Activated T-helper 1 cell treated with anti-CD3 and anti-CD28 coated beads, Interleukin-2, amount 50 U/mL, for 16 hours (primary cell): ENCODE measurements around the gene MYOZ3.

Experiments
- DNase-seq, 2 donors: peaks; one replicate each; pipeline ENCODE4 v3.0.0-alpha.2; 2020; ENCODE audit warnings: low read depth in 1 of 2, low spot score in 1 of 2

The MYOZ3 gene, protein sequence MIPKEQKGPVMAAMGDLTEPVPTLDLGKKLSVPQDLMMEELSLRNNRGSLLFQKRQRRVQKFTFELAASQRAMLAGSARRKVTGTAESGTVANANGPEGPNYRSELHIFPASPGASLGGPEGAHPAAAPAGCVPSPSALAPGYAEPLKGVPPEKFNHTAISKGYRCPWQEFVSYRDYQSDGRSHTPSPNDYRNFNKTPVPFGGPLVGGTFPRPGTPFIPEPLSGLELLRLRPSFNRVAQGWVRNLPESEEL

DNA sequence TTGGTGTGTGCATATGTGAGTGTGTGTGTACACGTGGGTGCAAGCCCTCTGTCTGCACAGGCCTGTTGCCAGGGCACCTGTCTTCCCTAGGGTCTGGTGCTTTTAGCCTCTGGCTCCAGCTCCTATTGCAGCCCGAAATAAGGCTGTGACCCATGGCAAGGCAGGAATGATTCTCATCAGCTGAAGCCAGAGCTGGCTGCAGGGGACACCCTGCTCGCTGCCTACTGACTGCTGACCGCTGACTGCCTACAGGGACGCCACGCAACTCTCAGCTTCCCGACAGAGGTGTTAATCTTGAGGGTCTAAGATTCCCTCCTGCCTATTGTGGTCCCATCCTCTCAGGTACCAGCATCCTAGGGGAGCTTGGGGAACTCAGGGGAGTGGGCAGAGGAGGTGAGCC lies at the start of gene MYOZ3:
MYOZ3 (plus strand) TSS at position 166 of the 400 bp plus-strand sequence. CDS start 1,691 bp downstream, outside the sequence.
- no peak for DNase-seq

DNA sequence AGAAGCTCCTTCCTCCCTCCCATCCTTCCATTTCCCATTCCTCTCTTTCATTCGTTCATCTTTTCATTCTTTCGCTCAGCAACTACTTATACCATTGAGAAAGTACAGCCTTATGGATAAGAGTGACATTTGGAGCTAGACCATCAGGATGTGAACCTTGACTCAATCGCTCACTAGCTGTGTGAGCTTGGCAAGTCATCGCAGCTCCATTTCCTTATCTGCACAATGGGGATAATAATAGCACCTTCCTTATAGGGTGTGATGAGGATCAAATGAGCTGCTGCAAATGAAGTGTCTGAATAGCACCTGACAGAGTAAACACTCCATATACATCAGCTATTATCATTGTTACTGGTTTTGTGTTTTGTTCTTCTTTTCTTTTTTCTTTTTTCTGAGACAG lies 48.6 kb upstream of the MYOZ3 start:
- DNase-seq, result no peak

DNA sequence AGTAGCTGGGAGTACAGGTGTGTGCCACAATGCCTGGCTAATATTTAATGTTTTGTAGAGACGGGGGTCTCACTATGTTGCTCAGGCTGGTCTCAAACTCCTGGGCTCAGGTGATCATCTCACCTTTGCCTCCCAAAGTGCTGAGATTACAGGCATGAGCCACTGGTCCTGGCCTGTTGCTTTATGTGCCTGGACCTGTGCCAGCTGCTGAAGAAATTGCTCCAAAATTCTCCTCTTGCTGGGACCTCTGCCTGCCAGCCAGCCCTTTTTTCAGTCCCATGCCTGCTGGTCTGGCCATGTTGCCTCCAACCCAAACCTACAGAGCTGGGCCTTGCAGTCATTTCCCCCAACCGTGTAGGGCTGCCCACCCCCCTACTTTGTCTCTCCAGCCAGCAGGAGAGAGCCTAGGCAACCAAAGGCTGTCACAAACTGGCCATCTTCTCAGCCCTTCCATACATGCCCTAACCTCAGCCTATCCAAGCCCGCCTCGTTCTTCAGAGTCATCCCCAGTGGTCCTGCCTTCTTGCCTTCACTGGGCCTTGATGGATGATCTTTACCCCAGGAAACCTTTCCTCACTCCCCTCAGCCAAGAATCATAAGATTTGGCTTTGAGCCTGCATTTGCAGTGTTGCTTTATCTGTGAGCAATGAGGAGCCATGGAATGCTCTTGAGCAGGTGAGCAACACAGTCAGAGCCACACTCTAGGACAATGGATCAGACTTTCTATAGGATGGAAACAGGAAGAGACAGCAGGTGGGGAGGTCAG lies 48.0 kb upstream of the MYOZ3 start:
- DNase-seq, result no peak

DNA sequence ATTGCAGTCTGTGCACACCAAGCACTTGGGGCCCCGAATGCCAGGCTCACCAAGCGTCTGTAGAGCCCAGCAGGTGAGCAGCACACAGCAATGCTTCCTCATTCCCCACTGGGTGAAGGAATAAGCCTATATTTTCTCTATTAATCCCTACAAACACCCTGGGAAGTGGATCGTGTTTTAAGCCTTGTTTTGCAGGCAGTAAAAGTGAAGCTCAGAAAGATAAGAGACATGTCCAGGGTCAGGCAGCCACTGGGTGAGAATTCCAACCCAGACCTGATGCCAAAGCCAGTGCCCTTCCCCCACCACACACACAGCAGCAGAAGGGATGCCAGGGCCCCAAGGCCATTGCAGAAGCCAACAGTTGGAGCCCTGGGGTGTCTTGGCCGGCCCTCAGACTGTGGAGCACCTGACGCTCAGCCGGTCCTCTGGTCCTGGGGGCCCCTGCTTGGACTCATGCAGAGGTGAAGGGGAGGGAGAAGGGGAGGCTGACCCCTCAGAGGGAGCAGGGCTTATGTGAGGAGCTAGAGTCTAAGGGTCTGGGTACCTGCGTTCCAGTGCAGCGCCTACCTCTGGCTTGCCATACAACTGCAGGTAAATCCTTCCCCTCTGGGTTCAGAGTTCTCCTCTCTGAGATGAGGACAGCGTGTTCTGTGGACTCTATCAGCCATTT lies 46.9 kb upstream of the MYOZ3 start:
- DNase-seq, result no peak

DNA sequence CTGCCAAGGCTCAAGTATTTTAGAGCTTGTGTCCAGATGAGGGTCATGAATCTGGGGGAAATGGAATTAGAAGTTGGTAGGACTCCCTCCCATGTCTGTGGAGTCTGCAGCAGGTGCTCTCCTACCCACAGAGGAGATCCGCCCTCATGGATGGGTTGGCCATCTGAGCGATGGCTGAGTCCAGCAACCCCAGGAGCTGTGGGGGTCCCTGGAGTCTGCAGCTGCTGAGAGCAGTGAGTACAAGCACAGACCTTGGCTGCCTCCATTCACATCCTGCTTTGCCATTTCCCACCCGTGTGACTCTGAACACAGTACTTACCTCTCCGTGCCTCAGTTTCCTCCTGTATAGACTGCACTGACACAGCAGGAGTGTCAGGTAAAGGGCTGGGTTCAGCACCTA lies 46.4 kb upstream of the MYOZ3 start:
- DNase-seq, result no peak

DNA sequence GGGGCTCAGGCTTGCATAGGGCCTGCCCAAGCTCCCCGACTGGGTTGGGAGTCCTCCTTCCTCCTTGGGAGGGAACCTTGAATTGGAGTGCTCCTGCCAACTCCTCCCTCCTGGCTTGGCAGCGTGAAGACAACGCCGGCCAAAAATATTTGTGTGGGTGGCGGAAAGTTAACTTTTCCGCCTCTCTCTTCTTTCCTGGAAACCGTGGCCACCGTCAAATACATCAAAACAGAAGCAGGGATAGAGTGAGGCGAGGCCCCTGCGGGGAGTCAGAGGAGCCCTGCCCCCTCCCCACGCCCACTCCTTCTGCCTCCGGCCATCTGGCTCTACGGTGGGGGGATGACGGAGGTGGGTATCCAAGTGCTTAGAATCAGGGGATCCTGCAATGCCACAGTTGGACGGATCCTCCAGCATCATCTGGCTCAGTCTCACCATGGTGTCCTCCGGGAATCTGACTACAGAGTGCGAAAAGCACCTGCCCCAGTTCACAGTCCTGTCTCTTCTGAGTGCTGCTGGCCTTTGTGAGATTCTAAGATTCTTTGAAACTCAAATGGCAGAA lies 45.8 kb upstream of the MYOZ3 start:
- DNase-seq, result no peak

DNA sequence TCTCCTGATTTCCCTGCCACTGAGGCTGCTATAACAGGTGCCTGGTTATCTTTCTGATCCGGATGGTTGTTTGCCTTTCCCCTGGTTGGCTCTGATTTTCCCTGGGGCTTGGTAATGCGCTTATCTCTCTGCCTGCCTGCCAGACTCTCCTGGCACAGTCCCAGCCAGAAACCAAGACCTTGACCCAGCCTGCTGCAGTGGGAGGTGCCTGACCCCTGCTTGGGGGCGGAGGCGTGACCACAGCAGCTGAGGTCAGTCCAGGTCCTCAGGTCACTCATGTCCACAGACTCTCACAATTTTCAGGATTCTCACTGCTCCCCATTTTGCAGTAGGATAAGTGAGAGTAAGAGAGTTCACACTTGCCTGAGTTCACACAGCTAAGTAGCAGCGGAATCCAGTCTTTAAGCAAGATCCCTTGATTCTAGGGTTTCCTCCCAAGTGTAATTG lies 45.0 kb upstream of the MYOZ3 start:
- no peak for DNase-seq

DNA sequence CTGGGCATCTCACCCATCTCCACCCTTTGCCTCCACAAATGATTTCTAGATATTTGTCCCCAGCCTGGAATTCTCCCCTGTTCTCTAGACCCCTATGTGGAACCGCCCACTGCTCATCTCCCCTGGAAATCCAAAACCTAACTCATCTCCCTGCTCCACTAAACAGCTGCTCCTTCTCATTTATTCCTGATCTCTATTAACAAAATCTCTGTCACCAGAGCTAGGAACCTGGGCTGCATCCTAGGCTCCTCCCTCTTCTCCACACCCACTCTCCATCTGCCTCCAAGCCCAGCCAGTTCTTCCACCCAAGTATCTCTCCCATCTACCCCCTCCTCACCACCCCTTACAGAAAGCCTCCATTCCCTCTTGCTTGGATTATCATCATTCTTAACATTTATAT lies 44.5 kb upstream of the MYOZ3 start:
- DNase-seq, result no peak

DNA sequence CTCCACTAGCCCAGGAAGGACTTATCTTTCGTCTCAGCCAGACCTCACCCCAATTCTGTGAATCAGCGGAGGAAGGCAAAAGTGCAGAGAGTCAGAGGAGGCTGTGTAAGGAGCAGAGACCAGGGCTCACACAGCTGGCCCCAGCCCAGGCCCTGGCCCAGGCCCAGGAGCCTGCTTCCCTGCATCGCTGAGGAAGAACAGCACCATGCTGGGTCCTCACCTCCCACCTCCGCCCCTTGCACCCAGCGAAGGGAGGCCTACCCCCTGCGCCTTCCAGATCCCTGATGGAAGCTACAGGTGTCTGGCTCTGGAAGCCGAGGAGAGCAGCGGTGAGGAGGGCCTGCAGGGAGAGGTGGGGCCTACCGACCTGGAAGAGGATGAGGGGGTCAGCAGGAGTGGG lies 42.9 kb upstream of the MYOZ3 start:
- DNase-seq, result no peak

DNA sequence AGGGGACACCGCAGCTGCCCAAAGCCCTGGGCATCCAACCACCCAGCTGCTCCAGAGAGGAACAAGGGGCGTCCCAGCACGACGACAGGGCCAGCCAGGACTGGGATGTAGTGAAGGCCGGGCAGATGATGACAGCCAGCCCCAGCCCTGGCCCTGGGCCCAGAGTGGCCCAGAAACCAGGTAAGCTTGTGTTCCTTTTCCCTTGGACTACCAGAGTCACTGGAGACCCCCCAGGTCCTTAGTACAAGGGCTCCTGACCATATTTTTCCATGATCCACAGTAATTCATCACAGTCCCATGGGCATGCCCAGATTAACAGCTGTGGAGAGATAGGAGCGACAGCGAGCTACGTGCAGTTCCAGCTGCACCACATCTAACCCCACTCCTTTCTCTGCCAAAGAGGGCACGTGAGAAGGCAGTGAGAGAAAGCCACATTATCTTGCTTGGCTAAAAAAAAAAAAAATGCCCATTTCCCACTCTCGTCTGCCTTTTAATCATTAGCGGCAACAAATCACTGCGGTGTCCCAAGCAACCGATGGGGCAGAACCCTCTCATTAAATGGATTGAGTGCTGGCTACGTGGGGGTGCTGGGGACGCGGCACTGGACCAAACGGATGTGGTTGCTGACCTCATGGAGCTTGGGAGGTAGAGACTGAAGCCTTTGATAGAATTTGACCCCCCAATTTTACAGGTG lies 42.3 kb upstream of the MYOZ3 start:
- DNase-seq, result no peak

DNA sequence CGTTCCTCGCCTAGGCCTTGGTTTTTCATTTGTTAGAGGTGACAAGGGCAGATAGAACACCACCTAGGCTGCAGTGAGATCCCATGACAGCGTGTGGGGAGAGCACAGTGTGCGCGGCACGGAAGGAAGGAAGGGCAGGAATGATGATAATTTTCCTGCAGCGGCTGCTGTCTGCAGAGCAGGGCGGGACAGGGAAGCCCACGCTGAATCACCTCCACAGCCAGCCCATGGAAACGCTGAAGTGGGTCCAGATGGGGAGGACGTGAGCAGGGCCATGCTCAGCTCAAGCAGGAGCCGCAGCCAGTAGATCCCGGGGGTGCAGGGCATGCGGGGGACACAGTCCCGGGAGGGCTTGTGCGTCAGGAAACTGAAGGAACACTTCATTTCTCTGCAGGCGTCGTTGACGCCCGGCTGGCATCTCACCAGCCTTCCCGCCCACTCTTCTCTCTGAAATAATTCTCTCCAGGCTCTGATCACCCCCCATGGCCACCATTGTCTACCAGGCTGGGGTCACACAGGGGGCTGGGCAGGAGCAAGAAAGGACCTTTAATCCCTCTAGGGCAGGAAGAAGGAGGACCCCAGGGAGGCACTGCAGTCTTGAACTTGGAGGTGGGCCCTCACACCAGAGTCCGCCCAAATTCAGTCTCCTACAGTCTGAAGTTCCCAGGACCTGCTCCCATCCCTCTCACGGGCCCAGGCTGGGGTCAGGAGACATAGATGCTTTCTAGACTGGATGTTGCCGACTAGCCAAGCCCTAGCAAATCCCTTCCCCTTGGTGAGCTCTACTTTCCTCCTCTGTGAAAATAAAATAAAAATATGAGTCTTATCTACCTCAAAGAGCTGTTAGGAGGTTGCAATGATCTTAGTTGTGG lies 41.5 kb upstream of the MYOZ3 start:
- no peak for DNase-seq

DNA sequence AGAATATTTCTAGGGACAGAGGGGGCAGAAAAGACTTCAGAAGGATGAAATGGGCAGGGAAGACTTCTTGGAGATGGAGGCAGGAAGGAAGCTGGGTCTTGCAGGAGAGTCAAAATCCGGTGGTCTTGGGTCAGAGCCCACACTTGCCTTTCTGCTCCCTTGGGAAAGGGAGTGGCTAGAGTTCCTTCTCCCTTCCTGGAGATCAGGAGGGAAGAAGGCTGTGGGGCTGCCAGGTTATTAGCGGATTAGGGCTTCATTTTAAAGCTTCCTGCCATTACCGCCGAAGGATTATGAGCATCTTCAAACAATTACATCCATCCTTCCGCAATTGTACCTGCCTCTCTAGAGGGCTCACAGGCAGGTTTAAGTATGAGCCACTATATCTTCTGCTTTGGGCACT lies 39.8 kb upstream of the MYOZ3 start:
- DNase-seq, result no peak

DNA sequence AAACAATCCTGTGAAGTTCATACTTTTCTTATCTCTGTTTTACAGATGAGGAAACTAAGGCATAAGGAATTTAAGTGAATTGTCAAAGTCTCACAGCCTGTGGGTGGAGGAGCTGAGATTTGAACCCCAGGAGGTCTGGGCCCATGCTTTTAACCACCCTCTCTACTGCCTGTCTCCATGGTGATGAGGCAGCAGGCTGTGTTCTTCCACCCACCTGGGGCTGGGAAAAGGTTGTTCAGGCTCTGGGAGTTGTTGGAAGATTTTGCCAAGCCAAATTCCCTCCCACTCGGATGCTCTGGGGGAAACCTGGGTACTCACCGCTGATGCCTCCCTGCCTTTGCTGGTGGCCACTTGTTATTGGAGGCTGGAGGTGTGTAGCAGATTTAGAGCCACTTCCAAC lies 38.9 kb upstream of the MYOZ3 start:
- no peak for DNase-seq

DNA sequence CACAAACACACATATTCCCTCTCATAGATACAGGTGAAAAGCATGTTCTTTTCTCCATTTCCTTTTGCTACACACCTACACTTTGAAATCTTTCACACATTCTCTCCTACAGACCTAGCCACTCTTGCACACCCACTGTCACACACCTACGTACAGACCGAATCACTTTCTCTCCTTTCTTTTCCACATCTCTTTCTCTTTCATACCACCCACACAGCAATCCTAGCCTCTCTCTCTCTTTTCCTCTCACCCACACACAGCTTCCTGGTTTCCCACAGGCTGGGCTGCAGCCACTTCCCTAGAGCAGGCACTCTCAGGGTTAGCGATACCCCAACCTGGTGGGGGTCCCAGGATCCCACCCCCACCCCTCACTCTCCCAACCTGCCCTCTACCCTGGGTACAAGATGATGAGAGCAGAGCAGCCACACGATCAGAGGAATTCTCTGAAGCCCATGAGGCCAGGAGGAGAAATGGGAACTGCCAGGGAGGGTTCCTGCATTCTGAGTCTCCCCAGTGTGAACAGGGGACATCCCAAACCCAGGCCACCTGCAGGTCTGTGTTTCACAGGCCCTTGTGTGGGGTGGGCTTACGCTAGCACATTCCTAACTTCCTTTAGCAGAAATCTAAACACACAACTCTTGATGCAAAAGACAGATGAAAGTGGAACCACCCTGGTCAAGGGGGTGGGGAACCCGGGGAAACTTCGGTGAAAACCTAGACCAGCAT lies 37.7 kb upstream of the MYOZ3 start:
- DNase-seq, result no peak

DNA sequence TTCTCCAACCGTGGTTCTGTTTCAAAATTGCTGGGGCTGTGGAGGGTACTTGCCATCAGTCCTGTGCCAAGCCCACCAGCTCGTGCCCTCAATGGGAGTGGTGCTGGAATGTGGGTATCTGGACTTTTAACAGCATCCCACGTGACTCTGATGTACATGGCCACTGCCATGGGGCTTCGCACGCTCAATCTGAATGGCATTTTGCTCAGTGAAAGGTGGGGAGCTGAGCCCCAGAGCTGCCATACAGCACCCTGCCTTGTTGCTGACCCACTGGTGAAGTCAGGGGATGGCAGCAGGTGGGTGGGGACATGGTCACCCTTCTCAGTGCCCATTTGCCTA lies 37.2 kb upstream of the MYOZ3 start:
- no peak for DNase-seq

DNA sequence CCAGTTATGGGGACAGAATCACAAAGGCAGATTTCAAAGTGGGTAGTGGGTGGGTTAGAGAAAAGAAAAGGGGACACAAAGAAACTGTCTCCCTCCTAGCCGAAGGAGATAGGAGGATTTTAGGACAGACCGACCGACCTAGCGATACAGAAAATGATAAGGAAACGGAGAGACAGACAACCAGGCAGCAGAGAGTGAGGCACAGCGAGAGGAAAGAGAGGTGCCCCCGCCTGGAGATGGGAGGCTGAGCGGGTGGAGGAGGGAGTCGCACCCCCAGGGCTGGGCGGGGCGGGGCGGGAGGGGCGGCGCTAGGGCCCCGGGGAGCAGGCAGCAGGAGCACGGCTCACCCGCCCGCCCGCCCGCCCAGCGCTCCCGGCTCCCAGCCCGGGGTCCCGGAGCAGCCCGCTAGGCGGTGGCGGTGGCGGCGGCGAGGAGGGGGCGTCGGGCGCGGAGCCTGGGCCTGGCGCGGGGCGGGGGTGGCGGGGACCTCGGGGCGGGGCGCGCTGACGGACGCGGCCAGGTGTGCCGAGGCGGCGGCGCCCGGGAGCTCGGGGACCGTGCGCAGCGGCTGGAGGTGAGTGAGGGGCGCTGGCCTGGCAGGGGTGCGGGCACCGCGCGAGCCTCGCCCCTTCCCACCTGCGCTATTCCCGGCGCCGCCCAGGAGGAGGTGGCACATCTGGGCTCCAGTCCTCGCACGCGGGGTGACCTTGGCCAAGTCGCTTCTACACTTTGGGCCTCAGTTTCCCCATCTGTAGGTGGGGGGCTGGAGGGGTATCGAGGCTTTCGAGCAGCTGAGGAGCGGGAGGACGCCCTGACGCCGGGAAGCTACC lies 36.5 kb upstream of the MYOZ3 start:
- peak in 1 of 2 donors; percentile 4 for DNase-seq

DNA sequence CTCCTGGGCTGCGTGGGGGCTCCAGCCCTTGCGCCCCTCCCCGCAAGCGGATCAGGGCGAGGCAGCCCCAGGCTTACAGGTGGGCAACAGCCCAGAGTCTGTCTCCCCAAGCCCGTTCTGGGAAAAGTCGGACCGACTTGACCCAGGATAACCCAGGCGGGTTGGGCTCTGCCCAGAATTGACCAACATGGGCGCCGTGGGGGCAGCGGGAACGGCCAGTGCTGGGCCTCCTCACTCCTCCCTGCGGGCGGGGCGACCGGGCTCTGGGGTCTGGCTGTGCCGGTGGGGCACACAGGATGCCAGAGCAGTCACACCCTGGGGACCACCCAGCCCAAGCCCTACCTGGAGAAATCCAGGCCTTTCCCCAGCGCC lies 35.9 kb upstream of the MYOZ3 start:
- no peak for DNase-seq

DNA sequence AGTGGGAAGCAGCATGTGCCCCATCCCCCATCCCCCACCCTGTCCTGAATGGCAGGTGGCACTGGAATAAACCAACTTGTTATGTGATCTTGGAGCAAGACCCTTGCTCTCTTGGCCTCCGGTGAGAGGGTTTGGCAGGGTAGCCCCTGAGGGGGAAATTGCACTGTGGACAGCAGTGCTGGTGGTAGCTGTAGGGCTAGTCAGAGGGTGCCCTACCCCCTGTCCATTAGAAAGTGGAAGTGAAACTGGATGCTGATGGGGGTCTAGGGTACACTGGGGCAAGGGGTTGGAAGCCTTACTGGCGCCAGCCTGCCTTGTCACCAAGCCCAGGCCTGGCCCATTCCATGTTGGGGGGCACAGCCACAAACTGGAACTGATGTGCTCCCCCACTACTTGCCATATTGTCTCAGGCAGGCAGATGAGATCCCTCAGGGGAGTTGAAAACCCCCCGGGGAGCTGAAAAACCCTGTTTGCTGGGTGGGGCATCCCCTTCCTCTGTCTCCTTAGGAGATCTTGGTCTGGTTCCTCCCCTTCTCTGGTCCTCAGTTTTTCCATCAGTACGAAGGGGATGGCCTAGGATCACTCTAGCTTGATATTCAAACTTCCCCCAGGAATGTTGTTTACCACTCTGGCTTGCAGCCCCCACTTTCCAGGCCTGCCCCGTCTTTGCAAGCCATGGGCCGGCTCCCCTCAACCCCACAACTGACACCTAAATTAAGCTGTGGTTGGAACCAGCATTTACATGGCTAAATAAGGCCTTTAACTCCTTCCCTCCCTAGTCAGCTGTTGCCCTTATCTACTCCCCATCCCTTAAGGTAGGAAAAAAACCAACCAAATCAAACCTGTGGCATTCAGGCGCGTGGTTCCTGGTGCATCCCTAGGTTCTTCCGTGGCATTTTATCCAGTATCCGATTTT lies 35.0 kb upstream of the MYOZ3 start:
- no peak for DNase-seq
